ENCODE results near the gene DENND5A. TPM values are rescaled to one million over a fixed set of nuclear protein-coding genes. Genes with fewer than 3 reads are reported as not detected.

DENND5A gene
- total and polyA plus RNA-seq, 10 of the 15 experiments (the other 5 are each of a cell fraction or from before 2014, with no cell fraction given) = 15.6 to 157 (median 85.1) TPM

- under 1% methylated on average over 8 of the region's 8 CpGs for WGBS (ENCODE audit: insufficient coverage, insufficient replicate concordance, low lambda C conversion rate, missing lambda C conversion rate)
- H3K9me3 ChIP-seq (replicated peaks; ENCODE audit: control insufficient read depth, insufficient read depth, low read length) = no peaks in the 10 kb centered on the region
- FAIRE-seq (peak; percentile 59), DNase-seq (ENCODE audit: low read depth, low spot score) (peak; percentile 42), ATAC-seq (peak; percentile 75)
- H3K27ac ChIP-seq (ENCODE audit: control insufficient read depth, insufficient read depth) = peak overlapping the region; percentile 82
- no peaks in the 10 kb centered on the region; a peak in 1 of 4 replicates for H3K36me3 ChIP-seq (ENCODE audit: control insufficient read depth in 2 of 2, insufficient read depth in 2 of 2, low read length in 1 of 2)
- in situ Hi-C loops (cut with MboI) (no loop called here), intact Hi-C loops (cut with micrococcal nuclease; ENCODE audit: unreplicated experiment) (loop anchor here (2.0 to 5.0 kb wide), 2 partner anchors 52 to 103 kb away; partner anchors contain the start of gene TMEM41B)
- SMC1A ChIA-PET (ENCODE audit: uncharacterized antibody, unreplicated experiment) = interaction anchor here (0.7 to 3.5 kb wide), 22 partner anchors 14 to 298 kb away, joined by 3 to 19 read pairs (median 4); partner anchors contain the start of gene DENND5A
- H3K4me1 ChIP-seq (ENCODE audit: control insufficient read depth, insufficient read depth, low read length) = peaks cover 39% of the 10 kb centered on the region
- no peaks in the 10 kb centered on the region for H4K20me1 ChIP-seq (ENCODE audit: control insufficient read depth, insufficient read depth)
- H3K9ac ChIP-seq (ENCODE audit: control insufficient read depth, insufficient read depth, low read length) = no peak overlapping the region; the same call in 1 of the 2 replicates
- H3K27me3 ChIP-seq (replicated peaks in 1 of 2; ENCODE audit: control insufficient read depth in 2 of 2, insufficient read depth in 2 of 2, low read length in 1 of 2) = no peaks in the 10 kb centered on the region
- no TSS peak for BruUV-seq (replicated peaks)
- CTCF ChIA-PET = interaction anchor here (0.8 to 1.6 kb wide), 6 partner anchors 16 to 298 kb away, joined by 3 to 6 read pairs (median 5); no protein-coding TSS in a partner anchor
- peak overlapping the region; percentile 61; the same call in 1 of the 2 replicates for H3K4me3 ChIP-seq
- RAD21 ChIA-PET (ENCODE audit: unreplicated experiment) = interaction anchor here (0.7 to 5.1 kb wide), 14 partner anchors 18 to 298 kb away, joined by 3 to 20 read pairs (median 4); no protein-coding TSS in a partner anchor
- peaks cover 24% of the 10 kb centered on the region for H3K79me2 ChIP-seq (ENCODE audit: control insufficient read depth, insufficient read depth, low read length)
- H2AFZ ChIP-seq (ENCODE audit: control insufficient read depth, low read depth, low read length) = peak overlapping the region; percentile 66
- POLR2A ChIA-PET = interaction anchor here (0.6 to 1.9 kb wide), 3 partner anchors 41 to 102 kb away, joined by 3 to 6 read pairs (median 5); no protein-coding TSS in a partner anchor
- H3K4me2 ChIP-seq (ENCODE audit: control insufficient read depth, insufficient read depth) = peak overlapping the region; percentile 84
- TF ChIP-seq SMARCA5 (IDR thresholded peaks at IDR 0.05) (no peak), POLR2AphosphoS5 (IDR thresholded peaks at IDR 0.05; ENCODE audit: low read length) (0 out of 2 replicates have a peak, but pooled peaks have one; percentile 19), IKZF1 (conservative IDR thresholded peaks at IDR 0.05) (peak; percentile 61), ETV6 (conservative IDR thresholded peaks at IDR 0.05 in 1 of 2, IDR thresholded peaks at IDR 0.05 in 1 of 2; ENCODE audit: borderline replicate concordance in 1 of 2, low read depth in 1 of 2) (peak in 1 of 2 experiments; percentile 65; a peak in 1 of 4 replicates), GABPA (IDR thresholded peaks at IDR 0.05; ENCODE audit: low read depth) (0 out of 2 replicates have a peak, but pooled peaks have one; percentile 14), RUNX3 (IDR thresholded peaks at IDR 0.05; ENCODE audit: low read length) (peak; percentile 90), ZZZ3 (IDR thresholded peaks at IDR 0.05; ENCODE audit: control insufficient read depth, insufficient read length, low read depth) (no peak), ZNF24 (IDR thresholded peaks at IDR 0.05) (peak; percentile 2; the same call in 1 of the 2 replicates), SKIL (IDR thresholded peaks at IDR 0.05; ENCODE audit: low read depth, poor library complexity, severe bottlenecking) (no peak), CHD2 (IDR thresholded peaks at IDR 0.05; ENCODE audit: borderline replicate concordance, low read depth, low read length) (no peak), E2F8 (IDR thresholded peaks at IDR 0.05; ENCODE audit: low read depth, partially characterized antibody) (no peak), NR2F1 (conservative IDR thresholded peaks at IDR 0.05) (no peak; the same call in 1 of the 2 replicates), FOXM1 (IDR thresholded peaks at IDR 0.05; ENCODE audit: low read depth, low read length) (peak; percentile 78; the same call in 1 of the 2 replicates), RELB (IDR thresholded peaks at IDR 0.05; ENCODE audit: low read depth) (peak; percentile 80), NFXL1 (IDR thresholded peaks at IDR 0.05; ENCODE audit: borderline replicate concordance) (no peak), CBFB (IDR thresholded peaks at IDR 0.05; ENCODE audit: low read depth) (peak; percentile 61; the same call in 1 of the 2 replicates)
These were observed 56.2 kb downstream of the DENND5A start for GRCh38 chr11:9208726-9209501.
